SK-N-MC (cell line): Measurements from ENCODE around the gene MYOZ2.

Source experiments
- DNase-seq: peaks from one replicate; pipeline ENCODE4 v3.0.0-alpha.2; 2011; ENCODE audit warnings: low read depth, low spot score
- H3K27ac ChIP-seq: fragments of 200-600 bp; sonication (generic); 2 replicates; pipeline ENCODE4 v1.5.1; 2016; ENCODE audit warnings: mixed run types
- H3K36me3 ChIP-seq: fragments of 200-600 bp; sonication (generic); 2 replicates; pipeline ENCODE4 v1.6.1; 2017; ENCODE audit warnings: antibody characterized with exemption, low read length, mixed read lengths; ENCODE audit not compliant: insufficient read depth
- H3K4me3 ChIP-seq: fragments of 200-600 bp; sonication (generic); 2 replicates; pipeline ENCODE4 v1.5.1; 2016
- H3K9ac ChIP-seq: fragments of 200-600 bp; sonication (generic); 2 replicates; pipeline ENCODE4 v1.8.0; 2017; ENCODE audit warnings: mixed run types, mixed read lengths; ENCODE audit not compliant: insufficient read length
- H3K9me3 ChIP-seq: fragments of 200-600 bp; sonication (generic); 2 replicates; pipeline ENCODE4 v1.6.1; 2017; ENCODE audit warnings: low read depth, mild to moderate bottlenecking, antibody characterized with exemption, low read length, moderate library complexity, mixed read lengths
- EZH2 ChIP-seq: fragments of 200-600 bp; sonication (generic); IDR thresholded peaks from one replicate; pipeline ENCODE4 v1.6.1; 2017; ENCODE audit warnings: antibody characterized with exemption
- FOXP2 ChIP-seq: optimal IDR thresholded peaks from 2 replicates; pipeline ENCODE3; 2011; ENCODE audit warnings: mild to moderate bottlenecking, moderate library complexity; ENCODE audit not compliant: insufficient read depth; ENCODE audit errors: extremely low read length, control extremely low read depth
- POLR2AphosphoS5 ChIP-seq: IDR thresholded peaks from 2 replicates; pipeline ENCODE4 v1.6.1; 2012; ENCODE audit warnings: mild to moderate bottlenecking, low read depth, low read length, borderline replicate concordance

Gene MYOZ2

GRCh38 chr4:119135721-119136121 is at the start of gene MYOZ2:
TSS of gene MYOZ2 (plus strand) at chr4:119135832. CDS start at chr4:119136526, 694 bp downstream.
- DNase-seq = no peak
- no peak within 1 kb of the TSS for H3K9ac ChIP-seq
- H3K4me3 ChIP-seq = no peak within 1 kb of the TSS
- no peaks in the 10 kb centered on the region for H3K36me3 ChIP-seq
- H3K27ac ChIP-seq = no peak within 1 kb of the TSS
- TF ChIP-seq POLR2AphosphoS5 = no peak
- no peak for TF ChIP-seq FOXP2
- no peak for TF ChIP-seq EZH2
- H3K9me3 ChIP-seq = no peaks in the 10 kb centered on the region

DNA sequence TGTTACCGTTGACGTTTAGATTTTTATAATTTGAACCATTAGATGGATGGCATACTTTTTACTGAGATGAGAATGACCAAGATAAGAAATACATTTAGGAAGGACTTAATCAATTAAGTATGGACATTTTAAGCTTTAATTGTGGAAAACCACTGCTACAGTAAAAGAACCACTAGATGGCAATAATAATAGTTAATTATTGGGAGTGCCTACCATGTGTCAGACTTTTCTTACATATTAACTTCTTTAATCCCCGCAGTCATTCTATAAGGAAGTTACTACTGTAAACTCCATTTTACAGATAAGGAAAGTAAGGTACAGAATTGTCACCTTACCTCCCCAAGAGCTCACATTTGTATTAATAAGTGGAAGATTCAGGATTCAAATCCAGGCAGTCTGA is 48.5 kb upstream of the MYOZ2 start:
- no peak overlapping the region for H3K4me3 ChIP-seq
- no peaks in the 10 kb centered on the region for H3K36me3 ChIP-seq
- no peak for TF ChIP-seq EZH2
- no peak for TF ChIP-seq POLR2AphosphoS5
- no peak for TF ChIP-seq FOXP2

GRCh38 chr4:119087656-119088055 is 48.0 kb upstream of the MYOZ2 start:
- no peak overlapping the region for H3K9ac ChIP-seq

More for the DNA sequence above, 48.5 kb upstream of the MYOZ2 start:
- H3K27ac ChIP-seq = no peak overlapping the region
- H3K9ac ChIP-seq = no peak overlapping the region
- DNase-seq = no peak
- H3K9me3 ChIP-seq = no peaks in the 10 kb centered on the region

GRCh38 chr4:119093042-119093827 is 42.4 kb upstream of the MYOZ2 start:
- Histone ChIP-seq H3K9me3 (no peaks in the 10 kb centered on the region), H3K4me3 (no peak overlapping the region), H3K36me3 (no peaks in the 10 kb centered on the region), H3K9ac (no peak overlapping the region), H3K27ac (no peak overlapping the region)
- no peak for DNase-seq
- TF ChIP-seq EZH2 = no peak

More at GRCh38 chr4:119087656-119088055, 48.0 kb upstream of the MYOZ2 start:
- Histone ChIP-seq H3K9me3 (no peaks in the 10 kb centered on the region), H3K27ac (no peak overlapping the region), H3K36me3 (no peaks in the 10 kb centered on the region), H3K4me3 (no peak overlapping the region)
- DNase-seq = no peak
- TF ChIP-seq FOXP2 (no peak), POLR2AphosphoS5 (no peak), EZH2 (no peak)

- H3K36me3 ChIP-seq = no peaks in the 10 kb centered on the region
- no peak for TF ChIP-seq FOXP2
- H3K27ac ChIP-seq = no peak overlapping the region
- no peaks in the 10 kb centered on the region for H3K9me3 ChIP-seq
- no peak overlapping the region for H3K4me3 ChIP-seq
- no peak overlapping the region for H3K9ac ChIP-seq
- DNase-seq = no peak
Measured at GRCh38 chr4:119097282-119097900, 38.2 kb upstream of the MYOZ2 start.

- Histone ChIP-seq H3K9me3 (no peaks in the 10 kb centered on the region), H3K36me3 (no peaks in the 10 kb centered on the region), H3K4me3 (no peak overlapping the region), H3K9ac (no peak overlapping the region), H3K27ac (no peak overlapping the region)
- DNase-seq = no peak
- TF ChIP-seq EZH2 = no peak
- TF ChIP-seq POLR2AphosphoS5 = no peak
- no peak for TF ChIP-seq FOXP2
Measured at GRCh38 chr4:119098306-119098705, 37.3 kb upstream of the MYOZ2 start.

- no peaks in the 10 kb centered on the region for H3K36me3 ChIP-seq
- DNase-seq = no peak
- H3K9me3 ChIP-seq = no peaks in the 10 kb centered on the region
- no peak overlapping the region for H3K9ac ChIP-seq
- no peak overlapping the region for H3K27ac ChIP-seq
- H3K4me3 ChIP-seq = no peak overlapping the region
- TF ChIP-seq EZH2 (no peak), POLR2AphosphoS5 (no peak), FOXP2 (no peak)
Measured at GRCh38 chr4:119099227-119099810, 36.3 kb upstream of the MYOZ2 start.

DNA sequence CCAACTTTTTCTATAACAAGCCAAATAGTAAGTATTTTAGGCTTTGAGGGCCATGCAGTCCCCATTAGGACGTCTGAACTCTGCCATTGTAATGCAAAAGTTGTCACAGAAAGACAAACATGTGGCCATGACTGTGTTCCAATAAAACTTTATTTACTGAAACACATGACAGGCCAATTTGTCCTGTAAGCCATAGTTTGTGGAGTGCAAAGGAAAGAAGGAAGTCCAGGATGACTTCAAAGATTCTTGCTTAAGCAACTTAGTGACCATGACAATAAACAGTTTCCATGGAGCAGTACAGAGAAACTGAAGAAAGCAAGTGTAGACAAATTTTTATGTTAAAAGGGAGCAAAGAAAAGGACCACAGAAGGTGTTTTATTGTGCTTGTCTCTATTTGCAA is 35.0 kb upstream of the MYOZ2 start:
- no peak overlapping the region for H3K27ac ChIP-seq
- no peak for DNase-seq

More for the DNA sequence above, 35.0 kb upstream of the MYOZ2 start:
- TF ChIP-seq FOXP2 (no peak), POLR2AphosphoS5 (no peak), EZH2 (no peak)
- H3K36me3 ChIP-seq = no peaks in the 10 kb centered on the region
- no peak overlapping the region for H3K4me3 ChIP-seq
- no peak overlapping the region for H3K9ac ChIP-seq
- H3K9me3 ChIP-seq = no peaks in the 10 kb centered on the region
